H1 (cell line): ENCODE data around the gene DENND2A. TPM values are rescaled to one million over a fixed set of nuclear protein-coding genes. Genes with fewer than 3 reads are reported as not detected.

ENCODE experiments used
- ASH2L ChIP-seq: fragments of 200-600, 300-600 bp; sonication (generic); IDR thresholded peaks from one replicate; pipeline ENCODE4 v1.7.1; 2017; ENCODE audit warnings: low read length
- CHD2 ChIP-seq: IDR thresholded peaks from 2 replicates; pipeline ENCODE4 v1.6.1; 2012; ENCODE audit warnings: low read length, improper control_type of control experiment
- JUND ChIP-seq: IDR thresholded peaks from 2 replicates; pipeline ENCODE4 v1.6.1; 2011; ENCODE audit warnings: mild to moderate bottlenecking, improper control_type of control experiment, low read length
- KDM1A ChIP-seq: fragments of 200-600, 300-600 bp; sonication (generic); IDR thresholded peaks from 2 replicates; pipeline ENCODE4 v1.7.1; 2016; ENCODE audit warnings: mild to moderate bottlenecking, low read length, borderline replicate concordance
- RAD21 ChIP-seq, 2 experiments: IDR thresholded peaks in 1 of 2; conservative IDR thresholded peaks in 1 of 2; 2 replicates each; pipeline ENCODE4 v1.6.1; 2011; ENCODE audit warnings: low read depth in 2 of 2, low read length in 2 of 2, improper control_type of control experiment in 1 of 2, inconsistent platforms in 1 of 2, mild to moderate bottlenecking in 1 of 2, moderate library complexity in 1 of 2
- YY1 ChIP-seq: IDR thresholded peaks from 2 replicates; pipeline ENCODE4 v1.6.1; 2011; ENCODE audit warnings: low read depth, mild to moderate bottlenecking, low read length
- polyA plus RNA-seq, 7 experiments: library from polyadenylated mRNA; depleted of rRNA in 3 of 7; stranded (reverse) in 5 of 7; unstranded in 2 of 7; fragments of >200 nt in 5 of 7; fragments of 200-250 nt in 2 of 7; gene quantifications; 1 replicate in 5 of 7; 2 replicates in 1 of 7; 4 replicates in 1 of 7; pipeline versions ENCODE4 v1.2.1 to v1.2.3, GENCODE V29; 2011 to 2013; ENCODE audit warnings: missing spikeins in 2 of 7, mixed read lengths in 2 of 7
- total RNA-seq: library from RNA; stranded (reverse); fragmentation: NEBNext Ultra II Directional; extraction: Animal tissue kit (Norgen Biotek cat#: 25700); gene quantifications from 2 replicates; pipeline ENCODE4 v1.2.1, GENCODE V29; 2021

The DENND2A gene
- total and polyA plus RNA-seq, 2 of the 8 experiments (the other 6 are each of a cell fraction or from before 2014, with no cell fraction given), result 5.0 to 13.0 TPM

GRCh38 chr7:140683657-140684056 lies 43.0 kb upstream of the DENND2A start (continued):
- TF ChIP-seq RAD21 (IDR thresholded peaks at IDR 0.05 in 1 of 2, conservative IDR thresholded peaks at IDR 0.05 in 1 of 2; ENCODE audit: low read depth in 2 of 2, low read length in 2 of 2) (no peak), JUND (no peak), KDM1A (no peak), CHD2 (no peak), ASH2L (no peak), YY1 (no peak)
